Liver (tissue), 3 donors: ENCODE results near the gene GPC3.

ENCODE experiments used
- EGR1 ChIP-seq, 2 donors: IDR thresholded peaks; 2 replicates each; pipeline ENCODE4 v1.6.1; 2016 to 2018; ENCODE audit warnings: antibody characterized with exemption in 2 of 2, low read depth in 2 of 2
- FOXA2 ChIP-seq: IDR thresholded peaks from 2 replicates; pipeline ENCODE4 v1.6.1; 2016; ENCODE audit warnings: antibody characterized with exemption
- GABPA ChIP-seq, 2 donors: IDR thresholded peaks in 1 of 2; conservative IDR thresholded peaks in 1 of 2; 2 replicates each; pipeline ENCODE4 v1.6.1; 2016; ENCODE audit warnings: antibody characterized with exemption in 2 of 2, mild to moderate bottlenecking in 1 of 2, moderate library complexity in 1 of 2
- HNF4A ChIP-seq, 2 donors: conservative IDR thresholded peaks; 2 replicates each; pipeline ENCODE4 v1.6.1; 2016; ENCODE audit warnings: antibody characterized with exemption in 2 of 2, mild to moderate bottlenecking in 2 of 2
- JUND ChIP-seq, 2 donors: IDR thresholded peaks; 2 replicates each; pipeline ENCODE4 v1.6.1; 2016; ENCODE audit warnings: antibody characterized with exemption in 2 of 2
- RAD21 ChIP-seq, 2 donors: IDR thresholded peaks; 2 replicates each; pipeline ENCODE4 v1.6.1; 2016; ENCODE audit warnings: antibody characterized with exemption in 2 of 2, mild to moderate bottlenecking in 2 of 2
- REST ChIP-seq: IDR thresholded peaks from 2 replicates; pipeline ENCODE4 v1.6.1; 2016; ENCODE audit warnings: antibody characterized with exemption, mild to moderate bottlenecking
- RXRA ChIP-seq, 2 donors: IDR thresholded peaks; 2 replicates each; pipeline ENCODE4 v1.6.1; 2017 to 2018; ENCODE audit warnings: antibody characterized with exemption in 2 of 2, mild to moderate bottlenecking in 1 of 2
- SP1 ChIP-seq: IDR thresholded peaks from 2 replicates; pipeline ENCODE4 v1.6.1; 2018; ENCODE audit warnings: antibody characterized with exemption, mild to moderate bottlenecking
- TAF1 ChIP-seq: conservative IDR thresholded peaks from 2 replicates; pipeline ENCODE4 v1.6.1; 2016; ENCODE audit warnings: antibody characterized with exemption, mild to moderate bottlenecking
- TF ChIP-seq, protein P1 (sequence below): fragments of 150-350 bp; IDR thresholded peaks from 2 replicates; pipeline ENCODE4 v1.5.1; 2017; ENCODE audit warnings: improper control_type of control experiment, low read depth, low read length; ENCODE audit not compliant: missing input control
- TF ChIP-seq, protein P2 (sequence below): IDR thresholded peaks from 2 replicates; pipeline ENCODE4 v1.6.1; 2016; ENCODE audit warnings: antibody characterized with exemption
- TF ChIP-seq, protein P3 (sequence below): IDR thresholded peaks from 2 replicates; pipeline ENCODE4 v1.6.1; 2016; ENCODE audit warnings: antibody characterized with exemption
- donor health status: healthy.
- donor health status: healthy.

DNA sequence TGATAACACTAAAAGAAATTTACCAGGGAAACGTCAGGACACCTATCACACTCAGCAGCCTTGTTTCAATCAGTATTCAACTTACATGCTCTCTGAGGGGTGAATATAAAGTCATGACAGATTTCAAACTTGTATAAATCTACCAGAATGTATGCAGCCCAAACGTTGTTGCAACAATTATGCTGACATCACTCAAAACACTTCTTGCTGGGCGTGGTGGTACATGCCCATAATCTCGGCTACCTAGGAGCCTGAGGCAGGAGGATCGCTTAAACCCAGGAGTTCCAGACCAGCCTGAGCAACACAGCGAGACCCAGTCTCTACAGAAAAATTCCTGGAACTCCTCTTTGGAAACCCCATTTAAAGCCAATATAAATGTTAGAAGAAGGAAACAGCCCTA lies 303.5 kb downstream of the GPC3 start:
- TF ChIP-seq, protein P1, sequence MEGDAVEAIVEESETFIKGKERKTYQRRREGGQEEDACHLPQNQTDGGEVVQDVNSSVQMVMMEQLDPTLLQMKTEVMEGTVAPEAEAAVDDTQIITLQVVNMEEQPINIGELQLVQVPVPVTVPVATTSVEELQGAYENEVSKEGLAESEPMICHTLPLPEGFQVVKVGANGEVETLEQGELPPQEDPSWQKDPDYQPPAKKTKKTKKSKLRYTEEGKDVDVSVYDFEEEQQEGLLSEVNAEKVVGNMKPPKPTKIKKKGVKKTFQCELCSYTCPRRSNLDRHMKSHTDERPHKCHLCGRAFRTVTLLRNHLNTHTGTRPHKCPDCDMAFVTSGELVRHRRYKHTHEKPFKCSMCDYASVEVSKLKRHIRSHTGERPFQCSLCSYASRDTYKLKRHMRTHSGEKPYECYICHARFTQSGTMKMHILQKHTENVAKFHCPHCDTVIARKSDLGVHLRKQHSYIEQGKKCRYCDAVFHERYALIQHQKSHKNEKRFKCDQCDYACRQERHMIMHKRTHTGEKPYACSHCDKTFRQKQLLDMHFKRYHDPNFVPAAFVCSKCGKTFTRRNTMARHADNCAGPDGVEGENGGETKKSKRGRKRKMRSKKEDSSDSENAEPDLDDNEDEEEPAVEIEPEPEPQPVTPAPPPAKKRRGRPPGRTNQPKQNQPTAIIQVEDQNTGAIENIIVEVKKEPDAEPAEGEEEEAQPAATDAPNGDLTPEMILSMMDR = no peak
- TF ChIP-seq, protein P2, sequence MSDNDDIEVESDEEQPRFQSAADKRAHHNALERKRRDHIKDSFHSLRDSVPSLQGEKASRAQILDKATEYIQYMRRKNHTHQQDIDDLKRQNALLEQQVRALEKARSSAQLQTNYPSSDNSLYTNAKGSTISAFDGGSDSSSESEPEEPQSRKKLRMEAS = no peak
- TF ChIP-seq SP1 (no peak), EGR1 (IDR thresholded peaks at IDR 0.05; ENCODE audit: low read depth in 2 of 2) (no peak), RAD21 (IDR thresholded peaks at IDR 0.05) (no peak), TAF1 (no peak), JUND (IDR thresholded peaks at IDR 0.05) (no peak), GABPA (IDR thresholded peaks at IDR 0.05 in 1 of 2, conservative IDR thresholded peaks at IDR 0.05 in 1 of 2) (no peak), RXRA (IDR thresholded peaks at IDR 0.05) (no peak), REST (no peak), FOXA2 (no peak), HNF4A (conservative IDR thresholded peaks at IDR 0.05) (no peak)
- TF ChIP-seq, protein P3, sequence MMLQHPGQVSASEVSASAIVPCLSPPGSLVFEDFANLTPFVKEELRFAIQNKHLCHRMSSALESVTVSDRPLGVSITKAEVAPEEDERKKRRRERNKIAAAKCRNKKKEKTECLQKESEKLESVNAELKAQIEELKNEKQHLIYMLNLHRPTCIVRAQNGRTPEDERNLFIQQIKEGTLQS = no peak
